Astrocyte of the cerebellum (primary cell): Measurements from ENCODE around the gene CPE.

ENCODE experiments used
- DNase-seq: peaks from one replicate; pipeline ENCODE4 v3.0.0-alpha.2; 2011; ENCODE audit warnings: low read depth
- H3K4me3 ChIP-seq: 2 replicates; pipeline ENCODE4 v1.5.1; 2011; ENCODE audit warnings: mild to moderate bottlenecking, low read depth, low read length, moderate library complexity
- CTCF ChIP-seq: IDR thresholded peaks from 2 replicates; pipeline ENCODE4 v1.5.1; 2012; ENCODE audit warnings: low read length, low read depth, moderate library complexity, mild to moderate bottlenecking; ENCODE audit errors: missing control alignments
- in situ Hi-C: cut with HindIII; loops from 2 replicates; pipeline ENCODE4 v1.10.0; 2017; ENCODE audit warnings: low sequenced_read_pairs

Gene CPE

GRCh38 chr4:165404696-165405095, 25.9 kb downstream of the CPE start:
- no peak for TF ChIP-seq CTCF
- in situ Hi-C loops, result no loop called here
- no peak overlapping the region for H3K4me3 ChIP-seq
- DNase-seq, result no peak

- H3K4me3 ChIP-seq, result no peak overlapping the region
- DNase-seq, result no peak
- in situ Hi-C loops, result no loop called here
- TF ChIP-seq CTCF, result no peak
These were observed 31.4 kb downstream of the CPE start for GRCh38 chr4:165410214-165410613.

GRCh38 chr4:165415910-165416309, 37.1 kb downstream of the CPE start:
- no peak for DNase-seq
- TF ChIP-seq CTCF, result no peak
- no peak overlapping the region for H3K4me3 ChIP-seq
- in situ Hi-C loops, result no loop called here

GRCh38 chr4:165418073-165418472, 39.3 kb downstream of the CPE start:
- no peak for DNase-seq
- no peak for TF ChIP-seq CTCF
- in situ Hi-C loops, result no loop called here
- no peak overlapping the region for H3K4me3 ChIP-seq

- no peak for DNase-seq
- no peak overlapping the region for H3K4me3 ChIP-seq
- TF ChIP-seq CTCF, result no peak
- in situ Hi-C loops, result no loop called here
These were observed 46.8 kb downstream of the CPE start for GRCh38 chr4:165425629-165426028.

GRCh38 chr4:165426331-165426730, 47.5 kb downstream of the CPE start:
- no peak overlapping the region for H3K4me3 ChIP-seq
- in situ Hi-C loops, result no loop called here
- no peak for TF ChIP-seq CTCF
- DNase-seq, result no peak

GRCh38 chr4:165426823-165427222, 48.0 kb downstream of the CPE start:
- H3K4me3 ChIP-seq, result no peak overlapping the region
- no peak for TF ChIP-seq CTCF
- DNase-seq, result no peak
- in situ Hi-C loops, result no loop called here
